Esophagus squamous epithelium (tissue), 4 donors: ENCODE measurements around the gene ABCA5.

Source experiments
- CTCF ChIP-seq, 6 experiments: fragments of 450-650 bp in 4 of 6; fragments of 200-600 bp in 2 of 6; sonication (generic) in 2 of 6; IDR thresholded peaks; one replicate each; pipeline ENCODE4 v1.5.1; 2016 to 2019; ENCODE audit warnings: antibody characterized with exemption in 6 of 6, mild to moderate bottlenecking in 4 of 6, moderate library complexity in 4 of 6
- POLR2A ChIP-seq, 4 donors: fragments of 450-650 bp; IDR thresholded peaks; one replicate each; pipeline ENCODE4 v1.6.1; 2017; ENCODE audit warnings: antibody characterized with exemption in 4 of 4, mild to moderate bottlenecking in 4 of 4, moderate library complexity in 3 of 4

- TF ChIP-seq POLR2A (IDR thresholded peaks at IDR 0.05) (no peak), CTCF (IDR thresholded peaks at IDR 0.05) (no peak)
Measured at GRCh38 chr17:69275751-69276150, 51.2 kb downstream of the ABCA5 start.
